T-helper 17 cell (primary cell): ENCODE results near the gene TENM4. TPM values are rescaled to one million over a fixed set of nuclear protein-coding genes. Genes with fewer than 3 reads are reported as not detected.

Source experiments
- ATAC-seq: fragments of 150-1000 bp; cut with Tn5 transposase; 2 replicates; pipeline ENCODE4 v1.10.0; 2021; ENCODE audit warnings: mild to moderate bottlenecking, moderate library complexity
- DNase-seq, 3 donors: peaks; one replicate each; pipeline versions ENCODE4 v3.0.0 to v3.0.0-alpha.2; 2020 to 2021
- H3K9me3 ChIP-seq: one replicate; pipeline ENCODE4 v1.7.0; 2013; ENCODE audit warnings: low read length, mild to moderate bottlenecking; ENCODE audit not compliant: control insufficient read depth, poor library complexity, severe bottlenecking
- H3K27ac Mint-ChIP-seq: one replicate; pipeline ENCODE4 v1.8.0; 2022; ENCODE audit warnings: mild to moderate bottlenecking, moderate library complexity, mixed read lengths
- H3K27me3 Mint-ChIP-seq: one replicate; pipeline ENCODE4 v1.8.0; 2022; ENCODE audit warnings: mixed read lengths
- H3K36me3 Mint-ChIP-seq: one replicate; pipeline ENCODE4 v1.8.0; 2022; ENCODE audit warnings: low read depth, mixed read lengths
- H3K4me1 Mint-ChIP-seq: one replicate; pipeline ENCODE4 v1.8.0; 2022; ENCODE audit warnings: mild to moderate bottlenecking, mixed read lengths
- H3K4me3 Mint-ChIP-seq: one replicate; pipeline ENCODE4 v1.8.0; 2022; ENCODE audit warnings: mild to moderate bottlenecking, moderate library complexity, mixed read lengths
- total RNA-seq, 4 donors: library from RNA in 2 of 4; stranded (reverse) in 2 of 4; gene quantifications; one replicate each; pipeline ENCODE4 v1.2.3 and lab custom pipeline; 2022 to 2026

The TENM4 gene
- total RNA-seq, 2 donors from 2014 or later: 0.31 to 0.97 TPM

DNA sequence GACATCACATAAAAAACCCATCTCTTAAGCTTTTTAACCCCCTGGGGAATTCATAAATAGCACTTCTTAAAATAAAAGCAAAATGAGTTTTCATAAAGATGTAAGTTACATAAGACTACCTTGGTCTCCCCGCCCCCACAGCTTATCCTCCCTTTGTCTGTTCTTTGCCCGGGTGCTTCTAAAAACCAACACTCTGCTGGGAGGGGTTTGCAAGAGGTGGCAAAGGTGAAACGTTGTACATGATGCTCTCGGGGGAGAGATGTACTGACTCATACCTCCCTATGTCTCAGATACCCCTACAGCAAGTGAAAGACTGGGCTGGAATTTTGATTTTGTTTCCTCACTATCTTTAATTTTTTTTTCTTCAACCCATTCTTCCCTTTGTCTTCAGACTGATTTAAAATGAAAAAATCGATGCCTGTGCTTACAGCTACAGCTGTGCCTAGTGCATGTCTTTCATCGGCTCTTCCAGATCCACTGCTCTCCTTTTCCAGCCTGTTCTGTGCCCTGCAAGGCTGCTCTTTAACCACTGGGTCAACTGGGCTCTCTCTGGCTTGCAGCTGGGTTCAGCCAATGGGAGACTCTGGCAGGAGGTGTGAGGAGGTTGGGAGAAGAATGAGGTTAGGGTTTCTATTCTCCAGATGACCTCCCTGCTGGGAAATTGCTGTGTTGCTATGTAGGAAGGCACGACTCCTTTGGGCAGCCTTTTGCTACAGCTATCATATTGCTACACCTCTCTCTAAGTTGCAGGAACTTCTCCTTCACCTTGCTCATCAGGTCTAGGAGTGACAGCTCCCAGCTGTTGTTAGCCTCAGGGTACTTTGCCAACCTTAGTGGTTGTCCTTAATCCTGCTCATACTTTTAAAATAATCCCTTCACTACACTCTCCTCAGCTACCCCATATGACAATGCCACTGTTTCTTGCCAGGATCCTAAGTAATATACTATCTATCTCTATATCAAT, 266.5 kb downstream of the TENM4 start:
- H3K9me3 ChIP-seq: no peaks in the 10 kb centered on the region
- Mint-ChIP-seq H3K27ac (no peak overlapping the region), H3K36me3 (peaks cover 6% of the 10 kb centered on the region), H3K4me1 (no peaks in the 10 kb centered on the region), H3K27me3 (peaks cover 12% of the 10 kb centered on the region), H3K4me3 (no peak overlapping the region)
- ATAC-seq (no peak), DNase-seq (no peak)

- Mint-ChIP-seq H3K4me3 (no peak overlapping the region), H3K36me3 (peaks cover 6% of the 10 kb centered on the region), H3K4me1 (no peaks in the 10 kb centered on the region), H3K27ac (no peak overlapping the region), H3K27me3 (peaks cover 12% of the 10 kb centered on the region)
- no peaks in the 10 kb centered on the region for H3K9me3 ChIP-seq
- ATAC-seq: no peak
- DNase-seq: no peak
These were observed 267.2 kb downstream of the TENM4 start for GRCh38 chr11:79173615-79174014.

- Mint-ChIP-seq H3K36me3 (no peaks in the 10 kb centered on the region), H3K4me3 (no peak overlapping the region), H3K4me1 (no peaks in the 10 kb centered on the region), H3K27me3 (peaks cover 6% of the 10 kb centered on the region), H3K27ac (no peak overlapping the region)
- no peaks in the 10 kb centered on the region for H3K9me3 ChIP-seq
- ATAC-seq (no peak), DNase-seq (no peak)
These were observed 270.5 kb downstream of the TENM4 start for GRCh38 chr11:79170321-79170720.

- no peaks in the 10 kb centered on the region for H3K9me3 ChIP-seq
- no peaks in the 10 kb centered on the region for H3K36me3 Mint-ChIP-seq
- H3K4me1 Mint-ChIP-seq: no peaks in the 10 kb centered on the region
- no peaks in the 10 kb centered on the region for H3K27me3 Mint-ChIP-seq
- ATAC-seq: no peak
- DNase-seq: no peak
- H3K4me3 Mint-ChIP-seq: no peak overlapping the region
- no peak overlapping the region for H3K27ac Mint-ChIP-seq
These were observed 272.2 kb downstream of the TENM4 start for GRCh38 chr11:79168530-79169110.

GRCh38 chr11:79167510-79168188, 273.2 kb downstream of the TENM4 start:
- Mint-ChIP-seq H3K27ac (no peak overlapping the region), H3K4me1 (no peaks in the 10 kb centered on the region), H3K36me3 (no peaks in the 10 kb centered on the region), H3K27me3 (no peaks in the 10 kb centered on the region), H3K4me3 (no peak overlapping the region)
- ATAC-seq (no peak), DNase-seq (no peak)
- H3K9me3 ChIP-seq: no peaks in the 10 kb centered on the region

DNA sequence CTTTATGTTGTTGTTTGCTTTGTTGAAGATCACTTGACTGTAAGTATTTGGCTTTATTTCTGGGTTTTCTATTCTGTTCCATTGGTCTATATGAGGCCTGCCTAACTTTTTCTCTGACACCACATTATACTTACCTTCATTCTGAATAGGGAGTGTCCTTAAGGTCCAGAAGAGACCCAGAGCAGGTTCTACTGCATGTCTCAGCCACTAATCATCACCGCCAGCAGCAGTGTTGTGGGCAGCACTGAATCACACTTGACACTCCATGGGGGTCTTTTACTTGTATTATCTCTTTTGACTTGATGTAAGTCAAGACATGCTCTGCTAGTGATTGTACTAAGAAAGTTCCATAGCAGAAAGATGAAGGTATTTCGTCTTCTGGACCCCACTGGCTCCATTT, 274.9 kb downstream of the TENM4 start:
- ATAC-seq: no peak
- no peak for DNase-seq
- H3K9me3 ChIP-seq: no peaks in the 10 kb centered on the region
- H3K4me1 Mint-ChIP-seq: no peaks in the 10 kb centered on the region
- no peak overlapping the region for H3K4me3 Mint-ChIP-seq
- H3K27ac Mint-ChIP-seq: no peak overlapping the region
- H3K36me3 Mint-ChIP-seq: no peaks in the 10 kb centered on the region
- no peaks in the 10 kb centered on the region for H3K27me3 Mint-ChIP-seq

- DNase-seq (no peak), ATAC-seq (no peak)
- no peaks in the 10 kb centered on the region for H3K9me3 ChIP-seq
- Mint-ChIP-seq H3K4me1 (no peaks in the 10 kb centered on the region), H3K4me3 (no peak overlapping the region), H3K36me3 (no peaks in the 10 kb centered on the region), H3K27ac (no peak overlapping the region), H3K27me3 (no peaks in the 10 kb centered on the region)
These were observed 279.9 kb downstream of the TENM4 start for GRCh38 chr11:79160791-79161403.

DNA sequence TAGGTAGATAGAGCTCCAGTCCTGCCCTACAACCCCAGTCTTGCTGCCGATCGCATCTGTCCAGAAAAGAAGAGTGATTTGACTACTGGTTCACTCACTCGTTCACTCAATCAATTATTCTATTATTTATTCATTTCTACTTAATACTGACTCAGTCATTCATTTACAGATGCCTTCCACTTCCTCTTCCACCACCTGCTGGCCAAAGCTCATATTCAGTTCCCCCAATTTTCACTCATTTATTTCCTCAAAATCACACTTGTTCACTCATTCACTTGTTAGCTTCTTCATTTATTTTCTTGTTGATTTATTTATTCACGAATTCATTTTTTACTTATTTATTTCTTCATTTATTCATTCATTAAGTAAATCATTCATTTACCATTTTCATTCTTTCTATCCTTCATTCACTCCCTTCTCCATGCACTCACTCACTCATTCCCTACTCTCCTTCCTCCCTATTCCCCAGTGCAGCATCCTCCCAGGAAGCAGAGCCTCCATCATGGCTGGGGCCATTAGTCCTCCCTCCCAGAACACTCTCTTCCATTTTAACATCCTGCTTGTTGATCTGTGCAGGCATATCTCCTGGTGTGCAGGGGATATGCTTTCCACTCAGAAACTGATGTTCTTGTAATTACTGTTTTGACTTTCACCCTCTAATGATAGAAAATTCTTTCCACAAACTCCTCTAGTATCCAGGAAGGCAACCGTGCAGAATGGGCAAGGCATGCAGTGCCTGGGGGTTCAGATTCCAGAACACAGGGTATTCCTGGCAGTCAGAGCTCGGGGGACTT, 281.0 kb downstream of the TENM4 start:
- Mint-ChIP-seq H3K4me1 (no peaks in the 10 kb centered on the region), H3K27ac (no peak overlapping the region), H3K27me3 (no peaks in the 10 kb centered on the region), H3K36me3 (no peaks in the 10 kb centered on the region), H3K4me3 (no peak overlapping the region)
- no peak for DNase-seq
- no peaks in the 10 kb centered on the region for H3K9me3 ChIP-seq
- no peak for ATAC-seq

DNA sequence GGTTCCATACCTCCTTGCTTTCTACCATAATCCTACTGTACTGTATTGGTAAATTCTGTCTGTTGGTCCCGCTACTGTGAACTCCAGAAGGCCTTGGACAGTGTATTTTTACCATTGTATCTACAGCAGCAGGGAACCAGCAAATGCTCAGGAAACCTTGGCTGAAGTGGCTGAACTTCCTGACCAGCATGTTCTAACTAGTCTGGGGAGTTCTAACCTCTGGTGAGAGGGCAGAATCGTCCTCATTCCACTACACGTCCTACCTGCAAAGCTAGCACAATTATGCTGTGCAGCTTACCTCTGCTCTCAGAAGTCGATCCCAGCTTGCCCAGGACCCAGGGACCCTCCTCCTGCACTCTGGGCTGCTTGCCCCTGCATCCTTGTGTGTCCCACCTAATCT, 283.1 kb downstream of the TENM4 start:
- H3K27ac Mint-ChIP-seq: no peak overlapping the region
- no peaks in the 10 kb centered on the region for H3K4me1 Mint-ChIP-seq
- no peak for DNase-seq
- H3K9me3 ChIP-seq: no peaks in the 10 kb centered on the region
- H3K27me3 Mint-ChIP-seq: no peaks in the 10 kb centered on the region
- no peak overlapping the region for H3K4me3 Mint-ChIP-seq
- ATAC-seq: no peak
- no peaks in the 10 kb centered on the region for H3K36me3 Mint-ChIP-seq

- DNase-seq (no peak), ATAC-seq (no peak)
- no peak overlapping the region for H3K27ac Mint-ChIP-seq
- H3K4me1 Mint-ChIP-seq: no peaks in the 10 kb centered on the region
- no peaks in the 10 kb centered on the region for H3K36me3 Mint-ChIP-seq
- H3K27me3 Mint-ChIP-seq: no peaks in the 10 kb centered on the region
- no peak overlapping the region for H3K4me3 Mint-ChIP-seq
- no peaks in the 10 kb centered on the region for H3K9me3 ChIP-seq
These were observed 284.8 kb downstream of the TENM4 start for GRCh38 chr11:79156031-79156430.

- Mint-ChIP-seq H3K4me1 (no peaks in the 10 kb centered on the region), H3K4me3 (no peak overlapping the region), H3K27me3 (no peaks in the 10 kb centered on the region), H3K36me3 (no peaks in the 10 kb centered on the region), H3K27ac (no peak overlapping the region)
- no peak for DNase-seq
- ATAC-seq: no peak
- H3K9me3 ChIP-seq: no peaks in the 10 kb centered on the region
These were observed 285.6 kb downstream of the TENM4 start for GRCh38 chr11:79155237-79155636.

DNA sequence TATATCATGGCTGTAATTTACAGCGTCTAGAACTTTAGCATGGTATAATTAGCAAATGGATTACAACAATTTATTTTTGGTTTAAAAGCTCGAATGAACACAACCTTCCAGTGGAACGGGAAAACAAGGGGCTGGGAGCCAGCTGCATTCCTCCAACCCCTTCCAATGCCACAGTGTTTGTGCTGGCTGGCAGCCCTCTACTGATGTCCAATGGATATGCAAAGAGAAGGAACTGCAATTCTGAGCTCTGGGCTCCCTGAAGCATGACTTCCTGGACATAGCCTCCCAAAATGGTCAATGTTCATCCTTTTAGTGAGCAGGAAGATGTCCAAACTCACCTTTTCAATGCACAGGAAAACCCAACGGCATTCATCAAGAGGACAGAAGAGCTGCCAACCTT, 288.3 kb downstream of the TENM4 start:
- Mint-ChIP-seq H3K36me3 (no peaks in the 10 kb centered on the region), H3K27ac (no peak overlapping the region), H3K27me3 (no peaks in the 10 kb centered on the region), H3K4me1 (no peaks in the 10 kb centered on the region), H3K4me3 (no peak overlapping the region)
- DNase-seq (no peak), ATAC-seq (no peak)
- H3K9me3 ChIP-seq: no peaks in the 10 kb centered on the region
